ENCODE data around the gene MAP2K4.

DNA sequence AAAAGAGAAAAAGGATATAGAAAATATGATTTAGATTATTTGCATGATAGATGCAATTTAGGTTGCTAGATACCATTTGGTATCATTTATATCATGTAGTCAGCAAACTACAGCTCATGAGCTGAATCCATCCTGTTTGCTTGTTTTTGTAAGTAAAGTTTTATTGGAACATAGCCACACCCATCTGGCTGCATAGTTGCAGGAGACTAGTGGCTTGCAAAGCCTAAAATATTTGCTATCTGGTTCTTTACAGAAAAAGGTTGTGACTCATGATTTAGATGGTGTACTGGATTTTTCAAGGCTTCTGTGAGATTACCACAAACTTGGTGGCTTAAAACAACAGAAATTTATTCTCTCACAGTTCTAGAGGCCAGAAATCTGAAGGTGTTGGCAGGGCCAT, 49.9 kb downstream of the MAP2K4 start:
- TF ChIP-seq CTCF (IDR thresholded peaks at IDR 0.05 in 8 of 11, conservative IDR thresholded peaks at IDR 0.05 in 3 of 11) (no peak), POLR2AphosphoS5 (IDR thresholded peaks at IDR 0.05) (no peak)

Data from spleen (tissue), 7 donors.